NCI-H2196 treated with DMSO at 0.1 percent for 48 hours (cell line): ENCODE data around the gene DNAJB14.

ENCODE experiments used
- DNase-seq: peaks from one replicate; lab custom pipeline; 2025; ENCODE audit not compliant: unreplicated experiment; lab: John Stamatoyannopoulos, UW

DNAJB14 gene

GRCh38 chr4:99945718-99946355 lies 581 bp downstream of the DNAJB14 start:
- no peak for DNase-seq

GRCh38 chr4:99943904-99944437 lies 2.4 kb downstream of the DNAJB14 start:
- no peak for DNase-seq

GRCh38 chr4:99938243-99938753 lies 8.1 kb downstream of the DNAJB14 start:
- no peak for DNase-seq

DNA sequence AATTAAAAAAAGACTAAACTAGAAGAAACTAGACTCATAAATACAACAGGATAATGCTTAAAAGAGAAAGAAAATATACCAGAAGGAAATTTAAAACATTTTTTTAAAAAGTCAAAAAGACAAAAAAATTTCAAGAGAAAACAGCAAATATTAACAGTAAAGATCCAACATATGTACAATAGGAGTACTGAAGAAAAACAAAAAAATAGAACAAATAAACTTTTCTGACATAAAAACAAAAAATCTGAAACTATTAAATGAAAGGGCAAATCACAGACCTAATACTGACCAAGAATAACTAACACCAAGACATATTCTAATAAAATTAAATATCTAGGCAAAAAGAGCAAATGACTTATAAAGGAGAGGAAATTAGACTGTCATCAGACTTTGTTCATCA lies 11.5 kb downstream of the DNAJB14 start:
- DNase-seq, result no peak

DNA sequence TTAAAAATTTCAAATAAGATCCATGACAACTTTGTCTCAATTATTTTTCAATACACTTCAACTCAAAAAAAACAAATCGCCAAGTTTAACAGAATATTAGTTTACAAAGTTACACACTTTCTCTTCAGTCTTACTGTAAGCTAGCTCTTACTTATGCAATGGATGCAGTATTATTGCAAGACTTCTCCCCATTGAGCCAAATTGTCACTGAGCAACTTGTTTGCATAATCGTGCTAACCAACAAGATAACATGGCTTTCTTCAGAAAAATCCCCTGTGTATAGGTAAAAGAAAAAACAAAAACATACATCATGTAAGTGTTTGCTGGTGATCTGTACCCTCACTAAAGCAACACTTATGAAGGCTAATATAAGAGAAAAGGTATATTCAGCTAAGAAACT lies 18.9 kb downstream of the DNAJB14 start:
- DNase-seq, result no peak

DNA sequence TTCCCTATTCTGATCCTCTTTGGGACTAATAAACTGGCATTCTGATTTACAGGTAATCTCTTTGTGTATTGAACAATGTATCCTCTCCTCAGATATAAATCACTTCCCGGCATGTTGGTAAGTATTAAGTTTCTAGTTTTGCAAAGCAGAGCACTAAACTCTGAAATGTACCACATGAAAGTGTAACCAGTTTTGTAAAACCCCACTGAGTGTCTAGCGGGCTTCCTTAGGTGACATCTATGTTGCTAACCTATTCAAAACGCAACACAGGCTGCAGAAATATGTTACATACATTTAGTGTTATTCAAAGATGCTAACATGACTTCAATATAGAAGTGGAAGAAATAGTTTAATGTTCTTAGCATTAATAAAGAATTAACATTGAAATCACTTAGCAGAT lies 25.2 kb downstream of the DNAJB14 start:
- no peak for DNase-seq

DNA sequence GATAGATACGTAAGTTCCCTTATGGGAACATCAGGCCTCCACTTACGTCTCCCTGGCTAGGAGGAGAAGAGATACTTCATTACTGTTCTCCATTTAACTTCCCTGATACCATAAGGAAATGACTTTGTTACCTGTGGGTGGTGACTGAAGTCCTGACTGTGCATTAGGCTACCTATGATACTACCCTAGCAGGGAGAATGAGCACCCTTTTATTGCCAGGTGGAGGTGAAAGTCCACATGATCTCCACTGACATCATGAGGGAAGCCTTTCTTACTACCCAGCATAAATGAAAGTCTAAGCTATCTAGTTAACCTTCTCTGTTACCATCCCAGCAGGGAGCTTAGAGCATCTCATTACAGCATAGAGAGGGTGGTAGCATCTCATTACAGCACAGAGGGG lies 27.8 kb downstream of the DNAJB14 start:
- DNase-seq, result no peak

GRCh38 chr4:99917575-99917974 lies 28.8 kb downstream of the DNAJB14 start:
- DNase-seq, result no peak

DNA sequence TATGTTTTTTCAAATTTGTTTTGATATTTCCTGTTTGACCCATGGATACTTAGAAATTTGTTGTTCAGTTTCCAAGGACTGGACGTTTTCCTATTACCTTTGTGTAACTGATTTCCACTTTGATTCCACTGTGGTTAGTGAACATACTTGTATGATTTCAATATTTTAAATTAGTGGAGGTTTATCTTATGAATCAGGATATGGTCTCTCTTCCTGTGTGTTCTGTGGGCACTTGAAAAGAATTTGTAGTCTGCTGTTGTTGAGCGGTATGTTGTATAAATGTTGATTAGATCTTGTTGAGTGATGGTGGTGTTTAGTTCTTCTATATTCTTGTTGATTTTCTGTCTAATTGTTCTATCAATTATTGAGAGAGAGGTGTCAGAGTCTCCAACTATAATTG lies 31.0 kb downstream of the DNAJB14 start:
- no peak for DNase-seq

- DNase-seq, result no peak
These were observed 51.4 kb downstream of the DNAJB14 start for GRCh38 chr4:99894998-99895397.

- peak; percentile 61 for DNase-seq
These were observed 52.0 kb downstream of the DNAJB14 start, which contains the start of gene LAMTOR3 for GRCh38 chr4:99894161-99894997. Gene LAMTOR3, minus strand, starts transcription at chr4:99894427. Its CDS starts 464 bp downstream, at chr4:99893963.

DNA sequence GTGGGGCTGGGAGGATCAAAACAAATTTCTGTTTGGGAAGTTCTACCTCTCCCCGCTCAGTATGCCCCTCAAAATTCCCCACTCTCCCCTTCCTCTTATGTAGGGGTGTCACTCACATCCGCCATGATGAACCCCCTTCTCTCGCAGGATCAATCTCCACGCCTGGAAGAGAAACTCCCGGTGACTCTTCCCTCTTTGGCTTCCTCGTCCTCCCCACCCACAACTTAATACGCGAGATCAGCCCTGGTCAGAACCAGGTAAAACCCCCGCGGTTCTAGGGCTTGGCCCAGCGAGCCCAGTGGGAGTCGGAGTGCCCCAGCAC lies 52.6 kb downstream of the DNAJB14 start:
- no peak for DNase-seq

GRCh38 chr4:99893029-99893428 lies 53.4 kb downstream of the DNAJB14 start:
- no peak for DNase-seq

- no peak for DNase-seq
These were observed 55.1 kb downstream of the DNAJB14 start for GRCh38 chr4:99891351-99891750.

DNA sequence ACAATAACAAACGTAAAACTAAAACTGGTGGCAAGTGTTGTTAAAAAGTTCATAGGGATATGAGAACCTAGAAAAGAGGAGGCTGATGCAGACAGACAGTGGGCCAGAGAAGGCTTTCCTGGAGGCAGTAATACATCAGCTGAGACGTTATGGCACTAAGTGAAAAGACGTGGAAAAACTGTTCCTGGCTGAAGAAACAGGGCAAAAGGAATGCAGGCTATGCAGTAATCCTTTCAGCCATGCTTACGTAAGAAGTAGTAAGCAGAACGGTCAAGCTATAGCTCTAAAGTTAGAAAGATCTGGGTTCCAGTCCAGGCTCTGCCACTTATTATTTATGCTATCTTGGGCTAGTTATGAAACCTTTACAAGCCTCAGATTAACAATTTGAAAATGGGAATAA lies 58.6 kb downstream of the DNAJB14 start:
- DNase-seq, result no peak

DNA sequence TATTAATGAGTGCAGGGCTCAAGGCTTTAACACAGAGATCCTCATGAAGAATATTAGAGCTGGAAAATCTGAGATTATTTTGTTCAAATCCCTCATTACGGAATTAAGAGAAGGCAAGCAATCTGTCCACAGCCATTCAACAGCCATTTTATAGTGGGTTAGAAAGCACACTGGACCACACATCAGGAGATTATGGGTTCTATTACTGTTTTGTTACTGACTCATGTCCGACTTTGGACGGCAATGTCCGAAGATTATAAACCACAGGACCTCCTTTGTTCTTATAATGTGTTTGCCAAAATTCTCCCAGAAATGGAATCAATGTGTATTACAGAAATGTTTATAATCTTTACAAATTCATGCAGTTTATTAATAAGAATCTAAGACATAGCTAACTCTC lies 60.3 kb downstream of the DNAJB14 start:
- no peak for DNase-seq

DNA sequence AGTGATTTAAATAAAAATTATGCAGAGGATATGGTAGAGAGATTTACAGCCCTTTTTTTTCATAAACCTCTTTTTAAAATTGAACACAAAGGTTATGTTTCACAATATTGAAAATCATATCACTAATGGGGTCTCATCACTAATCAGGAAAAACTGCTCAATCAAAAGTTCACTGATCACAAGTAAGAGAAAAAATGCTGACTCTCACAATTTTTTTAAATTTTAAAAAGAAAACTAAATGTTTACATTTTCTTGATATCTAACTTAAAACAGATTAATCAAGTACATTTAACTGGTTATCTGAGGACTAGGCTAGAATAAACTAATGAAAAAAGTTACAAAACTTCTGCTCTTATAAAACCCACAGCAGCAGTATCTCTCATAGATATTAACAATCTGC lies 60.7 kb downstream of the DNAJB14 start:
- no peak for DNase-seq

DNA sequence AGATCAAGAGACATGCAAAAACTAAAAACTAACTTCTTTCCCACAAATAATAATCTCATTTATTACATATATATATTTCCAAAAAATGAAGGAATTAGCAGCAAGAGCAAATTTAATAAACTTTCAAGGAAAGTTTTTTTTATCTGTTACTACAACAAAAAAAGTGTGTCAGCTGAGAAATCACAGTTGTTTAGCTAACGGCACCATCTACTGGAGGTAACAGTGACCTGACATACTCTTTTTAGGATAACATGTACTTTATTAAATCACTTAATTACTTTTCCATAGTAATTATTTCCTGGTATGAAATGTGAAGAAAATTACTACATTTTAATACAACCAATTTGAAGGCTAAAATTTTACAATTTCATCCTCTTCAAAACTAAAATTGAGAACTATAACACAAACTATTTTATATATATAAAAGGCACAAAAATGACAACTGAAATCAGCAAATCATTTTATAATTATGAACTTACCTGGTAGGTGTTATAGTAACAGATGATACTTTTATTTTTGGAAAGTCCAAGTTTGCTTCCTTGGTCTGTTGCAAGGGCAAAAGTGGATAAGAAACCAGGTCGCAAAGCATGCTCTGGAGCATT lies 61.3 kb downstream of the DNAJB14 start:
- no peak for DNase-seq

- DNase-seq, result no peak
These were observed 67.0 kb downstream of the DNAJB14 start for GRCh38 chr4:99879458-99879857.

DNA sequence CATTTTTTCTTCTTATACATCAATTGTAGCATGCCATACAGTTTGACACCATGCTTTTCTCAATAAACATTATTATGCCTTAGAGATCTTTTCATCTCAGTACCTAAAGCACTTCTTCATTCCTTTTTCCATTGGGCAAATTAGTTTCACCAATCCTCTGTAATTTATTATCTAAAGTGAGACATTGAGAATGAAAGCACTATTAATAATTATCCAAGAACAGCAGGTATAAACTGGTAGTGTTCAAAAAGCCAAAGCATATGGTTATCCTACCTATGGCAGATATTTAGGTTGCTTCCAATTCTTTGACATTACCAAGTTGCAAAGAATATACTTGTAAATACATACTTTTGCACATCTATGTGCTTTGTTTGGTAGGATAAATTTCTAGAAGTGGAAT lies 67.8 kb downstream of the DNAJB14 start:
- no peak for DNase-seq

GRCh38 chr4:99876946-99877345 lies 69.5 kb downstream of the DNAJB14 start:
- no peak for DNase-seq

- DNase-seq, result no peak
These were observed 71.3 kb downstream of the DNAJB14 start for GRCh38 chr4:99875071-99875470.
